Panc1 (cell line): ENCODE measurements around the gene FKBP2. TPM values are rescaled to one million over a fixed set of nuclear protein-coding genes. Genes with fewer than 3 reads are reported as not detected.

Source experiments
- ATAC-seq: fragments of 200-7000 bp; cut with Tn5 transposase; 2 replicates; pipeline ENCODE4 v1.9.1; 2020; ENCODE audit warnings: mild to moderate bottlenecking, moderate library complexity
- BruUV-seq: library from RNA; stranded (reverse); fragments of 400-500 nt; replicated peaks from 2 replicates; lab custom pipeline; 2021; lab: Mats Ljungman, UMichigan
- CTCF ChIA-PET: fragments of 300-600 bp; sonication (Branson Sonifier 250); formaldehyde crosslinking; loops from one replicate; lab custom pipeline; 2022; ENCODE audit warnings: antibody characterized with exemption; lab: Charles Lee
- POLR2A ChIA-PET: fragments of 300-600 bp; sonication (Branson Sonifier 250); formaldehyde crosslinking; loops from one replicate; lab custom pipeline; 2022; ENCODE audit warnings: antibody characterized with exemption; lab: Charles Lee
- DNase-seq: peaks from one replicate; pipeline ENCODE4 v3.0.0-alpha.2; 2010; ENCODE audit warnings: low read depth, low spot score
- H3K27ac ChIP-seq: 2 replicates; pipeline ENCODE4 v1.5.1; 2011; ENCODE audit warnings: mild to moderate bottlenecking, low read length, inconsistent platforms
- H3K27me3 ChIP-seq: fragments of 200-500 bp; sonication (Bioruptor generic); 2 replicates; pipeline ENCODE4 v1.6.0; 2014; ENCODE audit warnings: low read length, inconsistent platforms; ENCODE audit not compliant: control insufficient read depth, insufficient read depth
- H3K36me3 ChIP-seq: fragments of 200-500 bp; sonication (Bioruptor generic); 2 replicates; pipeline ENCODE4 v1.5.1; 2014; ENCODE audit warnings: inconsistent platforms, mild to moderate bottlenecking, low read length, moderate library complexity; ENCODE audit not compliant: control insufficient read depth, insufficient read depth
- H3K4me1 ChIP-seq: 2 replicates; pipeline ENCODE4 v1.5.1; 2011; ENCODE audit warnings: inconsistent platforms, mild to moderate bottlenecking, low read length, moderate library complexity; ENCODE audit not compliant: control insufficient read depth, insufficient read depth
- H3K4me3 ChIP-seq, 2 experiments: 2 replicates each; pipeline ENCODE4 v1.5.1; 2011 to 2012; ENCODE audit warnings: low read depth in 2 of 2, low read length in 2 of 2, mild to moderate bottlenecking in 2 of 2, inconsistent platforms in 1 of 2, moderate library complexity in 1 of 2
- H3K9me3 ChIP-seq: fragments of 200-500 bp; sonication (Bioruptor generic); 2 replicates; pipeline ENCODE4 v1.5.1; 2014; ENCODE audit warnings: low read depth, mild to moderate bottlenecking, inconsistent platforms, low read length, moderate library complexity; ENCODE audit not compliant: control insufficient read depth, insufficient read depth
- POLR2AphosphoS5 ChIP-seq: IDR thresholded peaks from 2 replicates; pipeline ENCODE4 v1.6.1; 2012; ENCODE audit warnings: mild to moderate bottlenecking, low read depth, low read length, moderate library complexity
- SIN3A ChIP-seq: IDR thresholded peaks from 2 replicates; pipeline ENCODE4 v1.6.1; 2012; ENCODE audit warnings: low read depth, mild to moderate bottlenecking, low read length, moderate library complexity, borderline replicate concordance; ENCODE audit not compliant: insufficient read depth
- TCF7L2 ChIP-seq: IDR thresholded peaks from 2 replicates; pipeline ENCODE4 v1.6.1; 2011; ENCODE audit warnings: mild to moderate bottlenecking, low read depth, low read length, inconsistent platforms
- in situ Hi-C: cut with HindIII; loops from 2 replicates; pipeline ENCODE4 v1.10.0; 2016; ENCODE audit warnings: low sequenced_read_pairs, low pct_unique_long_range_greater_than_20kb
- intact Hi-C: fragments of 100-400 bp; cut with micrococcal nuclease; formaldehyde crosslinking; loops from one replicate; pipeline ENCODE4 v1.10.0; 2022; ENCODE audit not compliant: unreplicated experiment
- total RNA-seq: library from RNA; stranded (reverse); gene quantifications from one replicate; pipeline ENCODE4 v1.2.1, GENCODE V29; 2021; ENCODE audit not compliant: unreplicated experiment
- TF ChIP-seq, protein P1 (sequence below), 2 experiments: IDR thresholded peaks; 2 replicates each; pipeline ENCODE4 v1.6.1; 2011 to 2012; ENCODE audit warnings: low read depth in 2 of 2, control low read depth in 1 of 2, low read length in 1 of 2, mild to moderate bottlenecking in 1 of 2, moderate library complexity in 1 of 2; ENCODE audit not compliant: insufficient read depth in 1 of 2
- TF ChIP-seq, protein P2 (sequence below): fragments of 450-650 bp; IDR thresholded peaks from 2 replicates; pipeline ENCODE4 v1.5.1; 2017; ENCODE audit warnings: mild to moderate bottlenecking

FKBP2 gene
- total RNA-seq, 1 experiment from 2014 or later = 71.8 TPM

DNA sequence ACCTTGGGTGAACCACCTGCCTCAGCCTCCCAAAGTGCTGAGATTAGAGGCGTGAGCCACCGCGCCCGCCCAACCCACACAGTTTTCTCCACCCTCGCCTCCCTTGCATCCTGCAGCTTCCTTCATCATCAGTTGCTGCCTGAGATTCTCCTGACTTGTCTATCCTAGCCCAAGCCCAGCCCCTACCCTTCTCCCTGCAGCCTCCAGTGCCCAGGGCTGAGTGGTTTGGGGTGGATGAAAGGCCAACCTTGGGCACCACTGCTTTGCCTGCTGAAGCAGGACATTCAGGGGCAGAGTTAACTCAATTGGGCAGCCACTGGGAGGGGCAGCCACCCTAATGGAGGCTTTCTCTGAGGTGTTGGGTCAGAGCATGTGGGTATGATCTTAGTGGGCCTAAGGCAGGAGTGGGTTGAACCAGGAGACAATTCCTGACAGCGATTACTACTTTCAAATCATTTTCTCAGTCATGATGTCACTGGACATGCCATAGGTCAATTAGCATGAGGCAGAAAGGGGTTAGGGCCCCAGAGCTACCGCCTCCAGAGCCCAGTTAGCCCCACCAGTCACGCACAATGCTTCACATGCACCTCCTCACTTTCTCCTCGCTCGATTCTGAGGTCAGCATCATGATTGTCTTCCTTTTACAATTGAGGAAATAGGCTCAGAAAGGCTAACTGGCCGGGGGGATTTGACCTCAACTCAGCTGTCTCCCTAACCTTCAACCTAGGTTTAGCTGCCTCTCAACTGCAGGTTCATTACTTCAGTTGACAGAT is 1.0 kb upstream of the FKBP2 start:
- H3K27ac ChIP-seq = peak overlapping the region; percentile 97
- intact Hi-C loops = loop anchor here (10.0 kb wide), 1 partner anchor 65 kb away; the partner anchor contains the start of genes CATSPERZ and ESRRA
- in situ Hi-C loops = no loop called here
- H3K4me1 ChIP-seq = peaks cover 32% of the 10 kb centered on the region
- POLR2A ChIA-PET = no interaction called here
- no peaks in the 10 kb centered on the region for H3K36me3 ChIP-seq
- H3K9me3 ChIP-seq = no peaks in the 10 kb centered on the region
- no TSS peak for BruUV-seq
- no peaks in the 10 kb centered on the region for H3K27me3 ChIP-seq
- peak overlapping the region; percentile 53 to 59 for H3K4me3 ChIP-seq
- TF ChIP-seq, protein P1, sequence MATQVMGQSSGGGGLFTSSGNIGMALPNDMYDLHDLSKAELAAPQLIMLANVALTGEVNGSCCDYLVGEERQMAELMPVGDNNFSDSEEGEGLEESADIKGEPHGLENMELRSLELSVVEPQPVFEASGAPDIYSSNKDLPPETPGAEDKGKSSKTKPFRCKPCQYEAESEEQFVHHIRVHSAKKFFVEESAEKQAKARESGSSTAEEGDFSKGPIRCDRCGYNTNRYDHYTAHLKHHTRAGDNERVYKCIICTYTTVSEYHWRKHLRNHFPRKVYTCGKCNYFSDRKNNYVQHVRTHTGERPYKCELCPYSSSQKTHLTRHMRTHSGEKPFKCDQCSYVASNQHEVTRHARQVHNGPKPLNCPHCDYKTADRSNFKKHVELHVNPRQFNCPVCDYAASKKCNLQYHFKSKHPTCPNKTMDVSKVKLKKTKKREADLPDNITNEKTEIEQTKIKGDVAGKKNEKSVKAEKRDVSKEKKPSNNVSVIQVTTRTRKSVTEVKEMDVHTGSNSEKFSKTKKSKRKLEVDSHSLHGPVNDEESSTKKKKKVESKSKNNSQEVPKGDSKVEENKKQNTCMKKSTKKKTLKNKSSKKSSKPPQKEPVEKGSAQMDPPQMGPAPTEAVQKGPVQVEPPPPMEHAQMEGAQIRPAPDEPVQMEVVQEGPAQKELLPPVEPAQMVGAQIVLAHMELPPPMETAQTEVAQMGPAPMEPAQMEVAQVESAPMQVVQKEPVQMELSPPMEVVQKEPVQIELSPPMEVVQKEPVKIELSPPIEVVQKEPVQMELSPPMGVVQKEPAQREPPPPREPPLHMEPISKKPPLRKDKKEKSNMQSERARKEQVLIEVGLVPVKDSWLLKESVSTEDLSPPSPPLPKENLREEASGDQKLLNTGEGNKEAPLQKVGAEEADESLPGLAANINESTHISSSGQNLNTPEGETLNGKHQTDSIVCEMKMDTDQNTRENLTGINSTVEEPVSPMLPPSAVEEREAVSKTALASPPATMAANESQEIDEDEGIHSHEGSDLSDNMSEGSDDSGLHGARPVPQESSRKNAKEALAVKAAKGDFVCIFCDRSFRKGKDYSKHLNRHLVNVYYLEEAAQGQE (IDR thresholded peaks at IDR 0.05; ENCODE audit: insufficient read depth in 1 of 2, low read depth in 2 of 2, low read length in 1 of 2) = no peak
- TF ChIP-seq TCF7L2 (no peak), SIN3A (no peak), POLR2AphosphoS5 (no peak)
- TF ChIP-seq, protein P2, sequence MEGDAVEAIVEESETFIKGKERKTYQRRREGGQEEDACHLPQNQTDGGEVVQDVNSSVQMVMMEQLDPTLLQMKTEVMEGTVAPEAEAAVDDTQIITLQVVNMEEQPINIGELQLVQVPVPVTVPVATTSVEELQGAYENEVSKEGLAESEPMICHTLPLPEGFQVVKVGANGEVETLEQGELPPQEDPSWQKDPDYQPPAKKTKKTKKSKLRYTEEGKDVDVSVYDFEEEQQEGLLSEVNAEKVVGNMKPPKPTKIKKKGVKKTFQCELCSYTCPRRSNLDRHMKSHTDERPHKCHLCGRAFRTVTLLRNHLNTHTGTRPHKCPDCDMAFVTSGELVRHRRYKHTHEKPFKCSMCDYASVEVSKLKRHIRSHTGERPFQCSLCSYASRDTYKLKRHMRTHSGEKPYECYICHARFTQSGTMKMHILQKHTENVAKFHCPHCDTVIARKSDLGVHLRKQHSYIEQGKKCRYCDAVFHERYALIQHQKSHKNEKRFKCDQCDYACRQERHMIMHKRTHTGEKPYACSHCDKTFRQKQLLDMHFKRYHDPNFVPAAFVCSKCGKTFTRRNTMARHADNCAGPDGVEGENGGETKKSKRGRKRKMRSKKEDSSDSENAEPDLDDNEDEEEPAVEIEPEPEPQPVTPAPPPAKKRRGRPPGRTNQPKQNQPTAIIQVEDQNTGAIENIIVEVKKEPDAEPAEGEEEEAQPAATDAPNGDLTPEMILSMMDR = no peak
- ATAC-seq = no peak
- CTCF ChIA-PET = no interaction called here
- DNase-seq = no peak

DNA sequence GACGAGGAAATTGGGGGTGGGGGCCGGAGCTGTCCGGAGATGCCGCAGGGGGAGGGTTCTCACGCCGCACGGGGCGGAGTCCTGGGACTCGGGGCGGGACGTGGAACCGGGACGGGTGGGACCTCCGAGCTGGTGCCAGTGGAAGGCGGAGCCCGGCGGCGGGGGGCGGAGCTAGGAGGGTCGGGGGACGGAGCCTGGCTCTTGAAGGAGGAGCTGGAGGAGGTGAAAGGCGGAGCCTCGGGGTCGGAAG is 271 bp downstream of the FKBP2 start:
- peak overlapping the region; percentile 97; the same call in 1 of the 2 replicates for H3K27ac ChIP-seq
- H3K27me3 ChIP-seq = no peaks in the 10 kb centered on the region
- no peak for TF ChIP-seq SIN3A
- no peak for TF ChIP-seq POLR2AphosphoS5
- no peak for TF ChIP-seq TCF7L2
- TF ChIP-seq, protein P1 (IDR thresholded peaks at IDR 0.05; ENCODE audit: insufficient read depth in 1 of 2, low read depth in 2 of 2, low read length in 1 of 2) = no peak
- TF ChIP-seq, protein P2 = no peak
- H3K9me3 ChIP-seq = no peaks in the 10 kb centered on the region
- ATAC-seq (peak; percentile 81), DNase-seq (peak; percentile 80)
- BruUV-seq = no TSS peak
- ChIA-PET CTCF (interaction anchor here (0.5 to 0.7 kb wide), 3 partner anchors 76 to 681 kb away, joined by 3 to 4 read pairs (median 3); partner anchors contain the start of gene TRMT112), POLR2A (interaction anchor here (1.0 kb wide), 1 partner anchor 13 kb away, joined by 9 read pairs; no protein-coding TSS in a partner anchor)
- intact Hi-C loops (loop anchor here (10.0 kb wide), 1 partner anchor 64 kb away; the partner anchor contains the start of genes CATSPERZ and ESRRA), in situ Hi-C loops (no loop called here)
- H3K4me3 ChIP-seq = peak overlapping the region; percentile 53 to 59
- H3K36me3 ChIP-seq = peaks cover 3% of the 10 kb centered on the region; the same call in 1 of the 2 replicates
- H3K4me1 ChIP-seq = peaks cover 30% of the 10 kb centered on the region
